ENCODE measurements around the gene PAQR8. TPM values are rescaled to one million over a fixed set of nuclear protein-coding genes. Genes with fewer than 3 reads are reported as not detected.
A peak's percentile ranks its signal among the peaks of the same experiment; 100 is the strongest.

The PAQR8 gene
- total and polyA plus RNA-seq, 2 of the 13 experiments (the other 11 are each of a cell fraction or from before 2014, with no cell fraction given) = 37.7 to 50.7 TPM

GRCh38 chr6:52328729-52329128 is 33.2 kb upstream of the PAQR8 start (continued):
- TF ChIP-seq, protein P1, sequence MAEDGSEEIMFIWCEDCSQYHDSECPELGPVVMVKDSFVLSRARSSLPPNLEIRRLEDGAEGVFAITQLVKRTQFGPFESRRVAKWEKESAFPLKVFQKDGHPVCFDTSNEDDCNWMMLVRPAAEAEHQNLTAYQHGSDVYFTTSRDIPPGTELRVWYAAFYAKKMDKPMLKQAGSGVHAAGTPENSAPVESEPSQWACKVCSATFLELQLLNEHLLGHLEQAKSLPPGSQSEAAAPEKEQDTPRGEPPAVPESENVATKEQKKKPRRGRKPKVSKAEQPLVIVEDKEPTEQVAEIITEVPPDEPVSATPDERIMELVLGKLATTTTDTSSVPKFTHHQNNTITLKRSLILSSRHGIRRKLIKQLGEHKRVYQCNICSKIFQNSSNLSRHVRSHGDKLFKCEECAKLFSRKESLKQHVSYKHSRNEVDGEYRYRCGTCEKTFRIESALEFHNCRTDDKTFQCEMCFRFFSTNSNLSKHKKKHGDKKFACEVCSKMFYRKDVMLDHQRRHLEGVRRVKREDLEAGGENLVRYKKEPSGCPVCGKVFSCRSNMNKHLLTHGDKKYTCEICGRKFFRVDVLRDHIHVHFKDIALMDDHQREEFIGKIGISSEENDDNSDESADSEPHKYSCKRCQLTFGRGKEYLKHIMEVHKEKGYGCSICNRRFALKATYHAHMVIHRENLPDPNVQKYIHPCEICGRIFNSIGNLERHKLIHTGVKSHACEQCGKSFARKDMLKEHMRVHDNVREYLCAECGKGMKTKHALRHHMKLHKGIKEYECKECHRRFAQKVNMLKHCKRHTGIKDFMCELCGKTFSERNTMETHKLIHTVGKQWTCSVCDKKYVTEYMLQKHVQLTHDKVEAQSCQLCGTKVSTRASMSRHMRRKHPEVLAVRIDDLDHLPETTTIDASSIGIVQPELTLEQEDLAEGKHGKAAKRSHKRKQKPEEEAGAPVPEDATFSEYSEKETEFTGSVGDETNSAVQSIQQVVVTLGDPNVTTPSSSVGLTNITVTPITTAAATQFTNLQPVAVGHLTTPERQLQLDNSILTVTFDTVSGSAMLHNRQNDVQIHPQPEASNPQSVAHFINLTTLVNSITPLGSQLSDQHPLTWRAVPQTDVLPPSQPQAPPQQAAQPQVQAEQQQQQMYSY (CRISPR knock-in tag; IDR thresholded peaks at IDR 0.05) = no peak
- TF ChIP-seq ISX (CRISPR knock-in tag; conservative IDR thresholded peaks at IDR 0.05) = no peak
- TF ChIP-seq, protein P2, sequence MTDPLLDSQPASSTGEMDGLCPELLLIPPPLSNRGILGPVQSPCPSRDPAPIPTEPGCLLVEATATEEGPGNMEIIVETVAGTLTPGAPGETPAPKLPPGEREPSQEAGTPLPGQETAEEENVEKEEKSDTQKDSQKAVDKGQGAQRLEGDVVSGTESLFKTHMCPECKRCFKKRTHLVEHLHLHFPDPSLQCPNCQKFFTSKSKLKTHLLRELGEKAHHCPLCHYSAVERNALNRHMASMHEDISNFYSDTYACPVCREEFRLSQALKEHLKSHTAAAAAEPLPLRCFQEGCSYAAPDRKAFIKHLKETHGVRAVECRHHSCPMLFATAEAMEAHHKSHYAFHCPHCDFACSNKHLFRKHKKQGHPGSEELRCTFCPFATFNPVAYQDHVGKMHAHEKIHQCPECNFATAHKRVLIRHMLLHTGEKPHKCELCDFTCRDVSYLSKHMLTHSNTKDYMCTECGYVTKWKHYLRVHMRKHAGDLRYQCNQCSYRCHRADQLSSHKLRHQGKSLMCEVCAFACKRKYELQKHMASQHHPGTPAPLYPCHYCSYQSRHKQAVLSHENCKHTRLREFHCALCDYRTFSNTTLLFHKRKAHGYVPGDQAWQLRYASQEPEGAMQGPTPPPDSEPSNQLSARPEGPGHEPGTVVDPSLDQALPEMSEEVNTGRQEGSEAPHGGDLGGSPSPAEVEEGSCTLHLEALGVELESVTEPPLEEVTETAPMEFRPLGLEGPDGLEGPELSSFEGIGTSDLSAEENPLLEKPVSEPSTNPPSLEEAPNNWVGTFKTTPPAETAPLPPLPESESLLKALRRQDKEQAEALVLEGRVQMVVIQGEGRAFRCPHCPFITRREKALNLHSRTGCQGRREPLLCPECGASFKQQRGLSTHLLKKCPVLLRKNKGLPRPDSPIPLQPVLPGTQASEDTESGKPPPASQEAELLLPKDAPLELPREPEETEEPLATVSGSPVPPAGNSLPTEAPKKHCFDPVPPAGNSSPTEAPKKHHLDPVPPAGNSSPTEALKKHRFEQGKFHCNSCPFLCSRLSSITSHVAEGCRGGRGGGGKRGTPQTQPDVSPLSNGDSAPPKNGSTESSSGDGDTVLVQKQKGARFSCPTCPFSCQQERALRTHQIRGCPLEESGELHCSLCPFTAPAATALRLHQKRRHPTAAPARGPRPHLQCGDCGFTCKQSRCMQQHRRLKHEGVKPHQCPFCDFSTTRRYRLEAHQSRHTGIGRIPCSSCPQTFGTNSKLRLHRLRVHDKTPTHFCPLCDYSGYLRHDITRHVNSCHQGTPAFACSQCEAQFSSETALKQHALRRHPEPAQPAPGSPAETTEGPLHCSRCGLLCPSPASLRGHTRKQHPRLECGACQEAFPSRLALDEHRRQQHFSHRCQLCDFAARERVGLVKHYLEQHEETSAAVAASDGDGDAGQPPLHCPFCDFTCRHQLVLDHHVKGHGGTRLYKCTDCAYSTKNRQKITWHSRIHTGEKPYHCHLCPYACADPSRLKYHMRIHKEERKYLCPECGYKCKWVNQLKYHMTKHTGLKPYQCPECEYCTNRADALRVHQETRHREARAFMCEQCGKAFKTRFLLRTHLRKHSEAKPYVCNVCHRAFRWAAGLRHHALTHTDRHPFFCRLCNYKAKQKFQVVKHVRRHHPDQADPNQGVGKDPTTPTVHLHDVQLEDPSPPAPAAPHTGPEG (CRISPR knock-in tag; IDR thresholded peaks at IDR 0.05) = 0 out of 2 replicates have a peak, but pooled peaks have one; percentile 3
- no peak; the same call in 1 of the 2 replicates for TF ChIP-seq GATAD1 (CRISPR knock-in tag; IDR thresholded peaks at IDR 0.05)
- no peak for TF ChIP-seq CBX1 (IDR thresholded peaks at IDR 0.05; ENCODE audit: low read depth)
- TF ChIP-seq MIXL1 (CRISPR knock-in tag; IDR thresholded peaks at IDR 0.05) = 0 out of 2 replicates have a peak, but pooled peaks have one; percentile 4
- no peak for TF ChIP-seq ZNF761 (CRISPR knock-in tag; conservative IDR thresholded peaks at IDR 0.05)
- TF ChIP-seq, protein P3, sequence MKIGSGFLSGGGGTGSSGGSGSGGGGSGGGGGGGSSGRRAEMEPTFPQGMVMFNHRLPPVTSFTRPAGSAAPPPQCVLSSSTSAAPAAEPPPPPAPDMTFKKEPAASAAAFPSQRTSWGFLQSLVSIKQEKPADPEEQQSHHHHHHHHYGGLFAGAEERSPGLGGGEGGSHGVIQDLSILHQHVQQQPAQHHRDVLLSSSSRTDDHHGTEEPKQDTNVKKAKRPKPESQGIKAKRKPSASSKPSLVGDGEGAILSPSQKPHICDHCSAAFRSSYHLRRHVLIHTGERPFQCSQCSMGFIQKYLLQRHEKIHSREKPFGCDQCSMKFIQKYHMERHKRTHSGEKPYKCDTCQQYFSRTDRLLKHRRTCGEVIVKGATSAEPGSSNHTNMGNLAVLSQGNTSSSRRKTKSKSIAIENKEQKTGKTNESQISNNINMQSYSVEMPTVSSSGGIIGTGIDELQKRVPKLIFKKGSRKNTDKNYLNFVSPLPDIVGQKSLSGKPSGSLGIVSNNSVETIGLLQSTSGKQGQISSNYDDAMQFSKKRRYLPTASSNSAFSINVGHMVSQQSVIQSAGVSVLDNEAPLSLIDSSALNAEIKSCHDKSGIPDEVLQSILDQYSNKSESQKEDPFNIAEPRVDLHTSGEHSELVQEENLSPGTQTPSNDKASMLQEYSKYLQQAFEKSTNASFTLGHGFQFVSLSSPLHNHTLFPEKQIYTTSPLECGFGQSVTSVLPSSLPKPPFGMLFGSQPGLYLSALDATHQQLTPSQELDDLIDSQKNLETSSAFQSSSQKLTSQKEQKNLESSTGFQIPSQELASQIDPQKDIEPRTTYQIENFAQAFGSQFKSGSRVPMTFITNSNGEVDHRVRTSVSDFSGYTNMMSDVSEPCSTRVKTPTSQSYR (CRISPR knock-in tag; IDR thresholded peaks at IDR 0.05; ENCODE audit: borderline replicate concordance) = peak; percentile 51; the same call in 1 of the 2 replicates
- 0 out of 2 replicates have a peak, but pooled peaks have one; percentile 2 for TF ChIP-seq ERF (CRISPR knock-in tag; IDR thresholded peaks at IDR 0.05)
- no peak for TF ChIP-seq EHMT2 (IDR thresholded peaks at IDR 0.05; ENCODE audit: borderline replicate concordance, low read depth, low read length)
- no peak for TF ChIP-seq SATB2 (CRISPR knock-in tag; IDR thresholded peaks at IDR 0.05)
- no peak for TF ChIP-seq NFKBIZ (CRISPR knock-in tag; IDR thresholded peaks at IDR 0.05)
- TF ChIP-seq MATR3 (CRISPR knock-in tag; IDR thresholded peaks at IDR 0.05) = no peak
- 0 out of 2 replicates have a peak, but pooled peaks have one; percentile 1 for TF ChIP-seq RFXAP (CRISPR knock-in tag; IDR thresholded peaks at IDR 0.05; ENCODE audit: borderline replicate concordance)
- no peak for TF ChIP-seq ZNF329 (CRISPR knock-in tag; IDR thresholded peaks at IDR 0.05; ENCODE audit: low read depth)
- TF ChIP-seq KMT2B (CRISPR knock-in tag; IDR thresholded peaks at IDR 0.05) = 0 out of 2 replicates have a peak, but pooled peaks have one; percentile 2
- TF ChIP-seq FOSL1 (CRISPR knock-in tag; IDR thresholded peaks at IDR 0.05; ENCODE audit: borderline replicate concordance) = no peak
- no peak for TF ChIP-seq RARG (CRISPR knock-in tag; IDR thresholded peaks at IDR 0.05; ENCODE audit: low read depth)
